Measurements from ENCODE around the gene CTBP1. TPM values are rescaled to one million over a fixed set of nuclear protein-coding genes. Genes with fewer than 3 reads are reported as not detected.

The CTBP1 gene
- total and polyA plus RNA-seq, 2 donors from 2014 or later: 96.1 to 170 TPM

- H3K4me3 ChIP-seq (ENCODE audit: low read length in 3 of 3): no peak overlapping the region
- no peaks in the 10 kb centered on the region for H3K9me3 ChIP-seq (ENCODE audit: control insufficient read depth in 2 of 3, insufficient read depth in 1 of 3, low read length in 3 of 3)
- peaks cover 0 to 17% (median 11%) of the 10 kb centered on the region in 3 donors for H3K4me1 ChIP-seq (ENCODE audit: control insufficient read depth in 2 of 3, insufficient read depth in 2 of 3, low read depth in 1 of 3, low read length in 3 of 3)
- DNase-seq (no peak), FAIRE-seq (no peak)
- H3K36me3 ChIP-seq (ENCODE audit: control insufficient read depth in 2 of 3, insufficient read depth in 3 of 3, low read length in 3 of 3): no peaks in the 10 kb centered on the region
- H3K27me3 ChIP-seq (ENCODE audit: control insufficient read depth, insufficient read depth, low read length): no peaks in the 10 kb centered on the region
- no peak overlapping the region for H3K9ac ChIP-seq (ENCODE audit: low read length in 3 of 3)
- H3K27ac ChIP-seq (ENCODE audit: low read depth in 2 of 2, low read length in 2 of 2): no peak overlapping the region
- TF ChIP-seq CTCF (IDR thresholded peaks at IDR 0.05; ENCODE audit: borderline replicate concordance, extremely low read depth, insufficient read depth): no peak
- intact Hi-C loops (cut with DNase I): no loop called here
Measured at GRCh38 chr4:1252928-1253492, 4.1 kb upstream of the CTBP1 start.

- no peak for DNase-seq
- Histone ChIP-seq H3K27me3 (ENCODE audit: control insufficient read depth, insufficient read depth, low read length) (no peaks in the 10 kb centered on the region), H3K9ac (ENCODE audit: low read length in 3 of 3) (no peak overlapping the region), H3K27ac (ENCODE audit: low read depth in 2 of 2, low read length in 2 of 2) (no peak overlapping the region), H3K4me3 (ENCODE audit: low read length in 3 of 3) (no peak overlapping the region), H3K4me1 (ENCODE audit: control insufficient read depth in 2 of 3, insufficient read depth in 2 of 3, low read depth in 1 of 3, low read length in 3 of 3) (peaks cover 3 to 25% (median 11%) of the 10 kb centered on the region in 3 donors), H3K9me3 (ENCODE audit: control insufficient read depth in 2 of 3, insufficient read depth in 1 of 3, low read length in 3 of 3) (no peaks in the 10 kb centered on the region), H3K36me3 (ENCODE audit: control insufficient read depth in 2 of 3, insufficient read depth in 3 of 3, low read length in 3 of 3) (no peaks in the 10 kb centered on the region)
- FAIRE-seq: no peak
- no peak for TF ChIP-seq CTCF (IDR thresholded peaks at IDR 0.05; ENCODE audit: borderline replicate concordance, extremely low read depth, insufficient read depth)
- intact Hi-C loops (cut with DNase I): no loop called here
Measured at GRCh38 chr4:1251773-1252066, 2.8 kb upstream of the CTBP1 start.

- Histone ChIP-seq H3K9me3 (ENCODE audit: control insufficient read depth in 2 of 3, insufficient read depth in 1 of 3, low read length in 3 of 3) (no peaks in the 10 kb centered on the region), H3K27ac (ENCODE audit: low read depth in 2 of 2, low read length in 2 of 2) (no peak overlapping the region), H3K36me3 (ENCODE audit: control insufficient read depth in 2 of 3, insufficient read depth in 3 of 3, low read length in 3 of 3) (no peaks in the 10 kb centered on the region), H3K4me1 (ENCODE audit: control insufficient read depth in 2 of 3, insufficient read depth in 2 of 3, low read depth in 1 of 3, low read length in 3 of 3) (peaks cover 3 to 31% (median 16%) of the 10 kb centered on the region in 3 donors), H3K4me3 (ENCODE audit: low read length in 3 of 3) (no peak overlapping the region), H3K9ac (ENCODE audit: low read length in 3 of 3) (peak overlapping the region in 1 of 3 donors; percentile 32), H3K27me3 (ENCODE audit: control insufficient read depth, insufficient read depth, low read length) (no peaks in the 10 kb centered on the region)
- no peak for TF ChIP-seq CTCF (IDR thresholded peaks at IDR 0.05; ENCODE audit: borderline replicate concordance, extremely low read depth, insufficient read depth)
- FAIRE-seq (no peak), DNase-seq (peak in 1 of 5 donors; percentile 66)
- intact Hi-C loops (cut with DNase I): no loop called here
Measured at GRCh38 chr4:1250921-1251772, 2.2 kb upstream of the CTBP1 start.
